ENCODE results near the gene SLC44A2.

Gene SLC44A2

GRCh38 chr19:10644260-10645007 lies 19.1 kb downstream of the SLC44A2 start (continued):
- TF ChIP-seq, protein P1, sequence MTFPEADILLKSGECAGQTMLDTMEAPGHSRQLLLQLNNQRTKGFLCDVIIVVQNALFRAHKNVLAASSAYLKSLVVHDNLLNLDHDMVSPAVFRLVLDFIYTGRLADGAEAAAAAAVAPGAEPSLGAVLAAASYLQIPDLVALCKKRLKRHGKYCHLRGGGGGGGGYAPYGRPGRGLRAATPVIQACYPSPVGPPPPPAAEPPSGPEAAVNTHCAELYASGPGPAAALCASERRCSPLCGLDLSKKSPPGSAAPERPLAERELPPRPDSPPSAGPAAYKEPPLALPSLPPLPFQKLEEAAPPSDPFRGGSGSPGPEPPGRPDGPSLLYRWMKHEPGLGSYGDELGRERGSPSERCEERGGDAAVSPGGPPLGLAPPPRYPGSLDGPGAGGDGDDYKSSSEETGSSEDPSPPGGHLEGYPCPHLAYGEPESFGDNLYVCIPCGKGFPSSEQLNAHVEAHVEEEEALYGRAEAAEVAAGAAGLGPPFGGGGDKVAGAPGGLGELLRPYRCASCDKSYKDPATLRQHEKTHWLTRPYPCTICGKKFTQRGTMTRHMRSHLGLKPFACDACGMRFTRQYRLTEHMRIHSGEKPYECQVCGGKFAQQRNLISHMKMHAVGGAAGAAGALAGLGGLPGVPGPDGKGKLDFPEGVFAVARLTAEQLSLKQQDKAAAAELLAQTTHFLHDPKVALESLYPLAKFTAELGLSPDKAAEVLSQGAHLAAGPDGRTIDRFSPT (tag by site-specific recombination; IDR thresholded peaks at IDR 0.05): peak; percentile 32; the same call in 1 of the 2 replicates
- TF ChIP-seq ZBTB26 (tag by site-specific recombination; optimal IDR thresholded peaks at IDR 0.05) (no peak), ZNF623 (tag by site-specific recombination; IDR thresholded peaks at IDR 0.05) (no peak), ZBTB8A (tag by site-specific recombination; IDR thresholded peaks at IDR 0.05) (no peak), TRIM28 (IDR thresholded peaks at IDR 0.05; ENCODE audit: borderline replicate concordance, low read length) (no peak), ZNF654 (tag by site-specific recombination; IDR thresholded peaks at IDR 0.05; ENCODE audit: low read depth) (peak; percentile 90), ZNF140 (tag by site-specific recombination; IDR thresholded peaks at IDR 0.05) (no peak), ZNF510 (tag by site-specific recombination; IDR thresholded peaks at IDR 0.05; ENCODE audit: insufficient replicate concordance) (no peak), ZNF660 (tag by site-specific recombination; IDR thresholded peaks at IDR 0.05) (no peak), EGR2 (tag by site-specific recombination; IDR thresholded peaks at IDR 0.05; ENCODE audit: low read depth) (peak; percentile 38; the same call in 1 of the 2 replicates), KLF1 (tag by site-specific recombination; IDR thresholded peaks at IDR 0.05) (peak; percentile 73), ZNF777 (tag by site-specific recombination; IDR thresholded peaks at IDR 0.05; ENCODE audit: borderline replicate concordance) (no peak), ZNF596 (tag by site-specific recombination; IDR thresholded peaks at IDR 0.05) (0 out of 2 replicates have a peak, but pooled peaks have one; percentile 16), ZNF341 (tag by site-specific recombination; IDR thresholded peaks at IDR 0.05; ENCODE audit: low read depth) (no peak), ZNF138 (tag by site-specific recombination; IDR thresholded peaks at IDR 0.05; ENCODE audit: borderline replicate concordance) (no peak), HOXC10 (CRISPR knock-in tag; IDR thresholded peaks at IDR 0.05) (no peak), ZNF785 (tag by site-specific recombination; IDR thresholded peaks at IDR 0.05) (no peak), ZEB2 (tag by site-specific recombination; IDR thresholded peaks at IDR 0.05) (0 out of 2 replicates have a peak, but pooled peaks have one; percentile 38), PRDM1 (tag by site-specific recombination; IDR thresholded peaks at IDR 0.05) (no peak), ZNF221 (tag by site-specific recombination; IDR thresholded peaks at IDR 0.05; ENCODE audit: borderline replicate concordance) (no peak), ZBTB20 (tag by site-specific recombination; IDR thresholded peaks at IDR 0.05) (no peak), ZNF114 (tag by site-specific recombination; IDR thresholded peaks at IDR 0.05) (no peak), ZNF239 (tag by site-specific recombination; IDR thresholded peaks at IDR 0.05) (no peak)
- TF ChIP-seq, protein P2, sequence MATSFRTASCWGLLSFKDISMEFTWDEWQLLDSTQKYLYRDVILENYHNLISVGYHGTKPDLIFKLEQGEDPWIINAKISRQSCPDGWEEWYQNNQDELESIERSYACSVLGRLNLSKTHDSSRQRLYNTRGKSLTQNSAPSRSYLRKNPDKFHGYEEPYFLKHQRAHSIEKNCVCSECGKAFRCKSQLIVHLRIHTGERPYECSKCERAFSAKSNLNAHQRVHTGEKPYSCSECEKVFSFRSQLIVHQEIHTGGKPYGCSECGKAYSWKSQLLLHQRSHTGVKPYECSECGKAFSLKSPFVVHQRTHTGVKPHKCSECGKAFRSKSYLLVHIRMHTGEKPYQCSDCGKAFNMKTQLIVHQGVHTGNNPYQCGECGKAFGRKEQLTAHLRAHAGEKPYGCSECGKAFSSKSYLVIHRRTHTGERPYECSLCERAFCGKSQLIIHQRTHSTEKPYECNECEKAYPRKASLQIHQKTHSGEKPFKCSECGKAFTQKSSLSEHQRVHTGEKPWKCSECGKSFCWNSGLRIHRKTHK (tag by site-specific recombination; IDR thresholded peaks at IDR 0.05): no peak
- TF ChIP-seq, protein P3, sequence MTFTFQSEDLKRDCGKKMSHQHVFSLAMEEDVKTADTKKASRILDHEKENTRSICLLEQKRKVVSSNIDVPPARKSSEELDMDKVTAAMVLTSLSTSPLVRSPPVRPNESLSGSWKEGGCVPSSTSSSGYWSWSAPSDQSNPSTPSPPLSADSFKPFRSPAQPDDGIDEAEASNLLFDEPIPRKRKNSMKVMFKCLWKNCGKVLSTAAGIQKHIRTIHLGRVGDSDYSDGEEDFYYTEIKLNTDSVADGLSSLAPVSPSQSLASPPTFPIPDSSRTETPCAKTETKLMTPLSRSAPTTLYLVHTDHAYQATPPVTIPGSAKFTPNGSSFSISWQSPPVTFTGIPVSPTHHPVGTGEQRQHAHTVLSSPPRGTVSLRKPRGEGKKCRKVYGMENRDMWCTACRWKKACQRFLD (tag by site-specific recombination; IDR thresholded peaks at IDR 0.05): no peak
- TF ChIP-seq, protein P4, sequence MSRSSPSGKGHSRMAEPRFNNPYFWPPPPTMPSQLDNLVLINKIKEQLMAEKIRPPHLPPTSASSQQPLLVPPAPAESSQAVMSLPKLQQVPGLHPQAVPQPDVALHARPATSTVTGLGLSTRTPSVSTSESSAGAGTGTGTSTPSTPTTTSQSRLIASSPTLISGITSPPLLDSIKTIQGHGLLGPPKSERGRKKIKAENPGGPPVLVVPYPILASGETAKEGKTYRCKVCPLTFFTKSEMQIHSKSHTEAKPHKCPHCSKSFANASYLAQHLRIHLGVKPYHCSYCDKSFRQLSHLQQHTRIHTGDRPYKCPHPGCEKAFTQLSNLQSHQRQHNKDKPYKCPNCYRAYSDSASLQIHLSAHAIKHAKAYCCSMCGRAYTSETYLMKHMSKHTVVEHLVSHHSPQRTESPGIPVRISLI (tag by site-specific recombination; IDR thresholded peaks at IDR 0.05): no peak
- TF ChIP-seq, protein P5, sequence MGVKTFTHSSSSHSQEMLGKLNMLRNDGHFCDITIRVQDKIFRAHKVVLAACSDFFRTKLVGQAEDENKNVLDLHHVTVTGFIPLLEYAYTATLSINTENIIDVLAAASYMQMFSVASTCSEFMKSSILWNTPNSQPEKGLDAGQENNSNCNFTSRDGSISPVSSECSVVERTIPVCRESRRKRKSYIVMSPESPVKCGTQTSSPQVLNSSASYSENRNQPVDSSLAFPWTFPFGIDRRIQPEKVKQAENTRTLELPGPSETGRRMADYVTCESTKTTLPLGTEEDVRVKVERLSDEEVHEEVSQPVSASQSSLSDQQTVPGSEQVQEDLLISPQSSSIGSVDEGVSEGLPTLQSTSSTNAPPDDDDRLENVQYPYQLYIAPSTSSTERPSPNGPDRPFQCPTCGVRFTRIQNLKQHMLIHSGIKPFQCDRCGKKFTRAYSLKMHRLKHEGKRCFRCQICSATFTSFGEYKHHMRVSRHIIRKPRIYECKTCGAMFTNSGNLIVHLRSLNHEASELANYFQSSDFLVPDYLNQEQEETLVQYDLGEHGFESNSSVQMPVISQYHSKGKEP (tag by site-specific recombination; IDR thresholded peaks at IDR 0.05): no peak
- TF ChIP-seq, protein P6, sequence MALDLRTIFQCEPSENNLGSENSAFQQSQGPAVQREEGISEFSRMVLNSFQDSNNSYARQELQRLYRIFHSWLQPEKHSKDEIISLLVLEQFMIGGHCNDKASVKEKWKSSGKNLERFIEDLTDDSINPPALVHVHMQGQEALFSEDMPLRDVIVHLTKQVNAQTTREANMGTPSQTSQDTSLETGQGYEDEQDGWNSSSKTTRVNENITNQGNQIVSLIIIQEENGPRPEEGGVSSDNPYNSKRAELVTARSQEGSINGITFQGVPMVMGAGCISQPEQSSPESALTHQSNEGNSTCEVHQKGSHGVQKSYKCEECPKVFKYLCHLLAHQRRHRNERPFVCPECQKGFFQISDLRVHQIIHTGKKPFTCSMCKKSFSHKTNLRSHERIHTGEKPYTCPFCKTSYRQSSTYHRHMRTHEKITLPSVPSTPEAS (tag by site-specific recombination; IDR thresholded peaks at IDR 0.05): no peak
- TF ChIP-seq, protein P7, sequence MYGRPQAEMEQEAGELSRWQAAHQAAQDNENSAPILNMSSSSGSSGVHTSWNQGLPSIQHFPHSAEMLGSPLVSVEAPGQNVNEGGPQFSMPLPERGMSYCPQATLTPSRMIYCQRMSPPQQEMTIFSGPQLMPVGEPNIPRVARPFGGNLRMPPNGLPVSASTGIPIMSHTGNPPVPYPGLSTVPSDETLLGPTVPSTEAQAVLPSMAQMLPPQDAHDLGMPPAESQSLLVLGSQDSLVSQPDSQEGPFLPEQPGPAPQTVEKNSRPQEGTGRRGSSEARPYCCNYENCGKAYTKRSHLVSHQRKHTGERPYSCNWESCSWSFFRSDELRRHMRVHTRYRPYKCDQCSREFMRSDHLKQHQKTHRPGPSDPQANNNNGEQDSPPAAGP (tag by site-specific recombination; IDR thresholded peaks at IDR 0.05): no peak
